Nucleus accumbens (tissue), 56 donors: ENCODE results near the gene ITGB1BP2.
"Not testable (repeated sequence)": the region's sequence is repeated elsewhere in the genome, so short reads cannot be mapped to it uniquely, and the experiment has no call there.

Experiments
- DNase-seq, 56 donors: peaks; one replicate each; lab custom pipeline; 2025; lab: John Stamatoyannopoulos, UW

Gene ITGB1BP2

GRCh38 chrX:71301195-71301924 is at the start of gene ITGB1BP2:
ITGB1BP2 (plus strand) TSS chrX:71301750; CDS start chrX:71301807, 57 bp downstream.
- no peak for DNase-seq

DNA sequence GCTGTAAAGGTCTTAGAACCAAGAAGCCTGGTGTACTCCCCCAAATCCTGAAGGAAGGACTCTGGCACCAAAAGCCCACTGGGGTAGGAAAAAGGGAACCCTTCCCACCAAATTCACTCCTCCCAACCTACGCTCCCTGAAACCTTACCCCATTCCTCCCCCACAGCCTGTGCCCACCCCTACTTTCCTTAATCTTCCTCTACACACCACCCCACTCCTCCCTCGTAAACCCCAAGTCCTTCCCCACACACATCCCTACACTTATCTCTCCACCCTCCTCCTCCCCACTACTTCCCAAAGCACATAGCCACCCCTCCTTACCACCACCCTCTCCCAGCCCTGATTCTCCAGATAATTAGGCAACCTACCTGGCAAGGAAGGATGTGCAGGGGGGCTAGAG is 49.3 kb upstream of the ITGB1BP2 start:
- no peak for DNase-seq

- DNase-seq: peak in 34 of 56 donors; percentile 0 to 47 (median 6)
Observed at GRCh38 chrX:71253253-71254091, 48.1 kb upstream of the ITGB1BP2 start.

- DNase-seq: peak; percentile 17 to 89 (median 70)
Observed at GRCh38 chrX:71254092-71254963, 47.2 kb upstream of the ITGB1BP2 start, which contains the start of gene ZMYM3. ZMYM3 (minus strand) TSS chrX:71254140; CDS start chrX:71253255, 885 bp downstream.

GRCh38 chrX:71256051-71256450 is 45.5 kb upstream of the ITGB1BP2 start:
- no peak for DNase-seq

DNA sequence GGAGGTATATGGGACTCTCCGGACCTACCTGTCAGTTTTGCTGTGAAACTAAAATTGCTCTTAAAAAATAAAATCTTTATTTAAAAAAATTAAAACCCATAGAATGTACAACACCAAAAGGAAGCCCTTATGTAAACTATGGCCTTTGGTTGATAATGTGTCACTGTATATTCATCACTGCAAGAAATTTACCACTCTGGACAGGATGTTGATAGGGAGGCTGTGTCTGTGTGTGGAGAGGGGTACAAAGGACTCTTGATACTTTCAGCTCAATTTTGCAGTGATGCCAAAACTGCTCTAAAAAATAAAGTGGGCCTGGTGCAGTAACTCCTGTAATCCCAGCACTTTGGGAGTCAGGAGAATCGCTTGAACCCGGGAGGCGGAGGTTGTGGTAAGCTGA is 44.7 kb upstream of the ITGB1BP2 start:
- DNase-seq: no peak

- not testable (repeated sequence) for DNase-seq
Observed at GRCh38 chrX:71268624-71269023, 32.9 kb upstream of the ITGB1BP2 start.

- no peak for DNase-seq
Observed at GRCh38 chrX:71269801-71270395, 31.7 kb upstream of the ITGB1BP2 start.

DNA sequence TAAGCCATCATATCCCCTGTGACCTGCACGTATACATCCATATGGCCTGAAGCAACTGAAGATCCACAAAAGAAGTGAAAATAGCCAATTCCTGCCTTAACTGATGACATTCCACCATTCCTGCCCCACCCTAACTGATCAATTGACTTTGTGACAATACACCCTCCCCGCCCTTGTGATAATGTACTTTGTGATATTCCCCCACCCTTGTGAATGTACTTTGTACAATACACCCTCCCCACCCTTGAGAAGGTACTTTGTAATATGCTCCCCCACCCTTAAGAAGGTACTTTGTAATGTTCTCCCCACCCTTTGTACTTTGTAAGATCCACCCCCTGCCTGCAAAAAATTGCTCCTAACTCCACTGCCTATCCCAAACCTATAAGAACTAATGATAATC is 29.2 kb upstream of the ITGB1BP2 start:
- not testable (repeated sequence) for DNase-seq

DNA sequence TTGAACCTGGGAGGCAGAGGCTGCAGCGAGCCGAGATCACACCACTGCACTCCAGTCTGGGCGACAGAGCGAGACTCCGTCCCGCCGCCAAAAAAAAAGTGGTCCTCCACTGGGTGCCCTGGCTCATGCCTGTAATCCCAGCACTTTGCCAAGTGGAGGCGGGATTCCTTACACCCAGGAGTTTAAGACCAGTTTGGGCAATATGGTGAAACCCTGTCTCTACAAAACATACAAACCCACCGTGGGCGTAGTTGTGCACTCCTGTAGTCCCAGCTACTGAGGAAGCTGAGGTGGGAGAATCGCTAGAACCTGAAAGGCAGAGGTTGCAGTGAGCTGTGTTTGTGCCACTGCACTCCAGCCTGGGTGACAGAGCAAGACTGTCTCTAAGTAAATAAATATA is 20.2 kb upstream of the ITGB1BP2 start:
- DNase-seq: not testable (repeated sequence)

GRCh38 chrX:71282514-71283402 is 18.8 kb upstream of the ITGB1BP2 start:
- DNase-seq: peak in 9 of 56 donors; percentile 0 to 70 (median 23)

GRCh38 chrX:71283403-71284143 is 18.0 kb upstream of the ITGB1BP2 start, which contains the start of gene NONO:
NONO (plus strand) TSS chrX:71283635; CDS start chrX:71290638, 7,003 bp downstream.
- peak in 55 of 56 donors; percentile 23 to 92 (median 81) for DNase-seq

GRCh38 chrX:71285929-71286328 is 15.6 kb upstream of the ITGB1BP2 start:
- DNase-seq: no peak

DNA sequence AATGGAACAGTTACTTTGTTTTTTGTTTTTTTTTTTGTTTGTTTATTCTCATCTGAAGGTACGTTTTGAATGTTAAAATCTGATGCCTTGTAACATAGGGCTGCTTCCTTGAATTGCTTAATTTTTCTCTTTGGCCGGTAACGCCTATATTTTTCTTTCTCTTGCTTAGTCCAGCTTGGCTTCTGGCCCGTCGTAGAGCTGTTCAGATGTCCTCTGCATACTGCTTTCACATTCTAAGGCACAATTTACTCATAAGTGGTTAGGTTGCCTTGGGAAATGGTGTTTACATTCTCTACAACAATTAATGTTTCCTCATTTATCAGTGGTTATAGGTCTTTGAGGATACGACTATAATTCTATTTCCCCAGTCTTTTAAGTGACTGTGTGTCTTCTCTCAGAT is 10.2 kb upstream of the ITGB1BP2 start:
- DNase-seq: no peak

DNA sequence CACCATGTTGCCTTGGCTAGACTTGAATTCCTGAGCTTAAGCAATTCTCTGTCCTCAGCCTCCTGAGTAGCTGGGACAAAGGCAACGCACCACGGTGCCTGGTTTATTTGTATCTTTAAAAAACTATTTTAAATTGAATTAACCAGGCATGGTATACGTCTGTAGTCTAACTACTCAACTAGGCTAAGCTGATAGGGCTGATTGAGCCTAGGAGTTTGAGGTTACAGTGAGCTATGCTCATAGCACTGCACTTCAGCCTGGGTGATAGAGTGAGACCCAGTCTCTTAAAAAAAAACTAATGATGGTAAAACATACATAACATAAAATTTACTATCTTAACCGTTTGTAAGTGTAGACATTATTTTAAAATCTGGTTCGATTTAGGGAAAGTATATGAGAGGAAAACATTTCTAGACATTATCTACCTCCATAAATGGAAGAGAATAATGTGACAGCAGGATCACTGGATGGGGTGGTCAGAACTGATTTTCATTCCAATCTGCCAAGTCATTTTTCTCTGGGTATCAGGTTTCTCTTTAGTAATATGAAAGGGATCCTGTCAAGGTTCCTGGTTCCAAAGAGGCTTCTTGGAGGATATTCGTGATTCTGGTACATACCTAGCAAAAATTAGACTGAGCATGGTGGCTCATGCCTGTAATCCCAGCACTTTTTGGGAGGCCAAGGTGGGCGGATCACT is 8.7 kb upstream of the ITGB1BP2 start:
- no peak for DNase-seq

GRCh38 chrX:71296806-71297205 is 4.7 kb upstream of the ITGB1BP2 start:
- no peak for DNase-seq

GRCh38 chrX:71298119-71298518 is 3.4 kb upstream of the ITGB1BP2 start:
- no peak for DNase-seq

DNA sequence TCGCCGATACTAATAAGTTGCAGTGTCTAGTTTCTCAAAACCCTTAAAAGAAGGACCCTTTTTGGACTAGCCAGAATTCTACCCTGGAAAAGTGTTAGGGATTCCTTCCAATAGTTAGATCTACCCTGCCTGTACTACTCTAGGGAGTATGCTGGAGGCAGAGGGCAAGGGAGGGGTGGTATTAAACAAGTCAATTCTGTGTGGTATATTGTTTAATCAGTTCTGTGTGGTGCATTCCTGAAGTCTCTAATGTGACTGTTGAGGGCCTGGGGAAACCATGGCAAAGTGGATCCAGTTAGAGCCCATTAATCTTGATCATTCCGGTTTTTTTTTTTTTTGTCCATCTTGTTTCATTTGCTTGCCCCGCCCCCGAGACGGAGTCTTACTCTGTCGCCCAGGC is 1.5 kb upstream of the ITGB1BP2 start:
- DNase-seq: not testable (repeated sequence)
